Measurements from ENCODE around the gene NUDT3. TPM values are rescaled to one million over a fixed set of nuclear protein-coding genes. Genes with fewer than 3 reads are reported as not detected.
"Not testable (repeated sequence)": the region's sequence is repeated elsewhere in the genome, so short reads cannot be mapped to it uniquely, and the experiment has no call there.

The NUDT3 gene
- total RNA-seq, 1 donor = 24.4 TPM

DNA sequence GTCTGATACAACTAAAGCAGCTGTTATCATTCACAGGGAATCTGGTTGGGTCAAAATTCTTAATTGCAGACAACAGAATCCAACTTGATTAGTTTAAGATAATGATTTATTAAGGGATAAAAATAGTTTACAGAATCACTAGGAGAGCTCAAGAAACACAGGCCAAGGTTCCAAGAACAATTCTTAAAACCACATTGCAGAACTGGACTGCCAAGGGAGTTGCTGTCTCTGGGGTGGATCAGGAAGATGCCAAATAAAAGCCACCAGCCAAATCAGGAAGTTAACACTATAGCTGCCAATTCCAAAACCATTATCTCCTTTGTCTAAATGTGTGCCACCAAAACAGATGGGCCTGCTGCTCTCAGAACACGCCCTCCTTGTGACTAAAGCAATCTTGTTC, 53.7 kb downstream of the NUDT3 start:
- H3K4me3 ChIP-seq (ENCODE audit: low read depth, low read length) = no peak overlapping the region
- TF ChIP-seq CTCF (IDR thresholded peaks at IDR 0.05; ENCODE audit: insufficient read depth, low read length) = no peak
- peak; percentile 45 for DNase-seq (ENCODE audit: low read depth)

DNA sequence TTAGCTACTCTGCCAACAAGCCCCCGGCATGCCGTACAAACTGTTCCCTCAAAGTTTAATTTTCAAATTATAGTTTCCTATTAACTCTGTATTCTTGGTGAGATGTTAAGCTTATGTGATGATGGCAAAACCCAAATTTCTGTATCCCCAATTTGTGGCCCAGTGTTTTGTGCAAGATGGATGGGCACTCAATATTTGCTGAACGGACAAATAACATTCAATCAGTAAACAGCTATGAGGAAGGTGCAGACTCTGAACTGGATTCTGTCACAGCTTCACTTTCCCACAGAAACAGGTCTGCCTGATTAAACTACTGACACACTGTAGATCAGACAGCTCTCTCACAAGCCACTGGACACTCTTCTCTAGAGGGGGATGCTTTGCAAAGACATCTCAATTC, 54.1 kb downstream of the NUDT3 start:
- H3K4me3 ChIP-seq (ENCODE audit: low read depth, low read length) = no peak overlapping the region
- TF ChIP-seq CTCF (IDR thresholded peaks at IDR 0.05; ENCODE audit: insufficient read depth, low read length) = no peak
- no peak for DNase-seq (ENCODE audit: low read depth)

- TF ChIP-seq CTCF (IDR thresholded peaks at IDR 0.05; ENCODE audit: insufficient read depth, low read length) = no peak
- no peak for DNase-seq (ENCODE audit: low read depth)
- no peak overlapping the region for H3K4me3 ChIP-seq (ENCODE audit: low read depth, low read length)
Observed at GRCh38 chr6:34334796-34335416, 57.6 kb downstream of the NUDT3 start.

- no peak overlapping the region for H3K4me3 ChIP-seq (ENCODE audit: low read depth, low read length)
- no peak for DNase-seq (ENCODE audit: low read depth)
- TF ChIP-seq CTCF (IDR thresholded peaks at IDR 0.05; ENCODE audit: insufficient read depth, low read length) = no peak
Observed at GRCh38 chr6:34333858-34334257, 58.6 kb downstream of the NUDT3 start.

DNA sequence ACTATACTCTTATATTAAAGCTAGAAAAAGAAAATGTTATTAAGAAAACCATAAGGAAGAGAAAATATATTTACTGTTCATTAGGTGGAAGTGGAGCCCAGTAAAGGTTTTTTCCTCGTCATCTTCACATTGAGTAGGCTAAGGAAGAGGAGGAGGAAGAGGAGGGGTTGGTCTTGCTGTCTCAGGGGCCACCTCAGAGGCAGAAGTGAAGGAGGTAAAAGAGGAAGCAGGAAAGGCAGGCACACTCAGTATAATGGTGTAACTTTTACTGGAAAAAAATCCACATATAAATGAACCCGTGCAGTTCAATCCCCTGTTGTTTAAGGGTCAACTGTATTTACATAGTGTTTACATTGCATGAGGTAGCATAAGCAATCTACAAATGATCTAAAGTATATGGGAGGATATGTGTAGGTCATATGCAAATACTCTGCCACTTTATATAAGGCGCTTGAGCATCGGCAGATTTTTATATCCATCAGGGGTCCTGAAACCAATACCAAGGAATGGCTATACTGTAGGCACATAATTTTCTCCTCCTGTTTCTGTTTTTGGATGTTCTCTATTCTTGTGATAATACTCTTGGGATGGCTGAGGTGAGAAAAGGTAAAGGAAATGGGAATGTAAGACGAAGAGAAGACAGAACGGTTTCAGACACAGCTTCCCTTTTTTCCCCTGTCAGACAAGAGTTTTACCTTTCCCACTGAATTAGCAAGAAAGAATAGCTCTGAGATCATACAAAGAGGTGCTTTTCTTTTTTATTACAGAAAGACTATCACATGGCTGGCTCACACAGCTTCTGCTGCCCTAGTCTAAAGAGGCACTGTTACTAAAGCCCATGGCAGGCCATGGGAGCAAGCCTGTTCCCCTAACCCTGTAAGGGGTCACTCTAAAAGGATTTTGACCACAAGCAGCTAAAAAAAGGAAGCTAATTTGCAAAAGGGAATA, 59.9 kb downstream of the NUDT3 start:
- no peak overlapping the region for H3K4me3 ChIP-seq (ENCODE audit: low read depth, low read length)
- TF ChIP-seq CTCF (IDR thresholded peaks at IDR 0.05; ENCODE audit: insufficient read depth, low read length) = no peak
- no peak for DNase-seq (ENCODE audit: low read depth)

GRCh38 chr6:34331371-34332050, 61.0 kb downstream of the NUDT3 start:
- DNase-seq (ENCODE audit: low read depth) = no peak
- TF ChIP-seq CTCF (IDR thresholded peaks at IDR 0.05; ENCODE audit: insufficient read depth, low read length) = no peak
- H3K4me3 ChIP-seq (ENCODE audit: low read depth, low read length) = no peak overlapping the region

- DNase-seq (ENCODE audit: low read depth) = not testable (repeated sequence)
Observed at GRCh38 chr6:34329814-34330213, 62.7 kb downstream of the NUDT3 start.

More at GRCh38 chr6:34329814-34330213, 62.7 kb downstream of the NUDT3 start:
- not testable (repeated sequence) for H3K4me3 ChIP-seq (ENCODE audit: low read depth, low read length)
